Measurements from ENCODE around the gene TNFSF13.
"Not testable (repeated sequence)": the region's sequence is repeated elsewhere in the genome, so short reads cannot be mapped to it uniquely, and the experiment has no call there.

Gene TNFSF13

DNA sequence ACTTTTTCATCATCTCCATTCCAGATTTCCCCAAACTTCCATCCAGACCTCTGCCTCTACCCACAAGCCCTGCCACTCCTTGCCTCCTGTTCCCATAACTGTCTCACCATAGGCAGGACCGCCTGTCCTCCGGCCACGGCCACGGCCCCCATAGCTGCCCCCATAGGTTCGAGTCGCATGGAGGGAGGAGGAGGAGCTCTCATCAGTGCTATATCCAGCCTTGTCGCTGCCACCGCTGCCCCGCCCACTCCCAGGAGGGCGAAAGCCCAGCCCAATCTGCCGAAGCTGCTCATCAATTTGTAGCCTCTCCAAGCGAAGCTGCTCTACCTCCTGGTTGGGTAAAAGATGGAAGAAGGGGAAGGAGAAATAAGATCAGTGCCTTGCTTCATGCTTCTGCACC, 34.7 kb downstream of the TNFSF13 start:
- TF ChIP-seq, protein P1, sequence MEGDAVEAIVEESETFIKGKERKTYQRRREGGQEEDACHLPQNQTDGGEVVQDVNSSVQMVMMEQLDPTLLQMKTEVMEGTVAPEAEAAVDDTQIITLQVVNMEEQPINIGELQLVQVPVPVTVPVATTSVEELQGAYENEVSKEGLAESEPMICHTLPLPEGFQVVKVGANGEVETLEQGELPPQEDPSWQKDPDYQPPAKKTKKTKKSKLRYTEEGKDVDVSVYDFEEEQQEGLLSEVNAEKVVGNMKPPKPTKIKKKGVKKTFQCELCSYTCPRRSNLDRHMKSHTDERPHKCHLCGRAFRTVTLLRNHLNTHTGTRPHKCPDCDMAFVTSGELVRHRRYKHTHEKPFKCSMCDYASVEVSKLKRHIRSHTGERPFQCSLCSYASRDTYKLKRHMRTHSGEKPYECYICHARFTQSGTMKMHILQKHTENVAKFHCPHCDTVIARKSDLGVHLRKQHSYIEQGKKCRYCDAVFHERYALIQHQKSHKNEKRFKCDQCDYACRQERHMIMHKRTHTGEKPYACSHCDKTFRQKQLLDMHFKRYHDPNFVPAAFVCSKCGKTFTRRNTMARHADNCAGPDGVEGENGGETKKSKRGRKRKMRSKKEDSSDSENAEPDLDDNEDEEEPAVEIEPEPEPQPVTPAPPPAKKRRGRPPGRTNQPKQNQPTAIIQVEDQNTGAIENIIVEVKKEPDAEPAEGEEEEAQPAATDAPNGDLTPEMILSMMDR (IDR thresholded peaks at IDR 0.05; ENCODE audit: poor library complexity, severe bottlenecking), result no peak
- H3K4me3 ChIP-seq (ENCODE audit: severe bottlenecking), result no peak overlapping the region
- no peaks in the 10 kb centered on the region for H3K27me3 ChIP-seq (ENCODE audit: insufficient read depth, poor library complexity, severe bottlenecking)
- no peaks in the 10 kb centered on the region for H3K9me3 ChIP-seq (ENCODE audit: severe bottlenecking)
- no peak overlapping the region for H3K27ac ChIP-seq (ENCODE audit: poor library complexity, severe bottlenecking)
- peaks cover 12% of the 10 kb centered on the region for H3K4me1 ChIP-seq (ENCODE audit: insufficient read depth, poor library complexity, severe bottlenecking)
- DNase-seq (ENCODE audit: low spot score) (no peak), ATAC-seq (ENCODE audit: low read depth) (no peak)
- peaks cover 73% of the 10 kb centered on the region for H3K36me3 ChIP-seq (ENCODE audit: low read depth)

DNA sequence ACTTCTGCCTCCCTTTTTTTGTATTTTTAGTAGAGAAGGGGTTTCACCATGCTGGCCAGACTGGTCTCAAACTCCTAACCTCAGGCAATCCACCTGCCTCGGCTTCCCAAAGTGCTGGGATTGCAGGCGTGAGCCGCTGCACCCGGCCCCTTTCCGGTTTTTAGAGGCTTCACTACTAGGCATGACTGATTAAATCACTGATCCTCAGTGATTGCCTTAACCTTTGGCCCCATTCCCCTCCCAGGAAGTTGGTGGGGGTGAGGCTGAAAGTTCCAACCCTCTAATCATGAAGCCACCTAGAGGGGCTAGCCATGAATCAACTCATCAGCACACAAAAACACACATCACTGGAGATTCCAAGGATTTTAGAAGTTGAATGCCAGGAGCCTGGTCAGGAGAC, 39.0 kb downstream of the TNFSF13 start:
- DNase-seq (ENCODE audit: low spot score); H3K4me1 ChIP-seq (ENCODE audit: insufficient read depth, poor library complexity, severe bottlenecking); H3K9me3 ChIP-seq (ENCODE audit: severe bottlenecking); H3K27ac ChIP-seq (ENCODE audit: poor library complexity, severe bottlenecking); ATAC-seq (ENCODE audit: low read depth); H3K4me3 ChIP-seq (ENCODE audit: severe bottlenecking); H3K27me3 ChIP-seq (ENCODE audit: insufficient read depth, poor library complexity, severe bottlenecking): not testable (repeated sequence)
- H3K36me3 ChIP-seq (ENCODE audit: low read depth), result peaks cover 98% of the 10 kb centered on the region

DNA sequence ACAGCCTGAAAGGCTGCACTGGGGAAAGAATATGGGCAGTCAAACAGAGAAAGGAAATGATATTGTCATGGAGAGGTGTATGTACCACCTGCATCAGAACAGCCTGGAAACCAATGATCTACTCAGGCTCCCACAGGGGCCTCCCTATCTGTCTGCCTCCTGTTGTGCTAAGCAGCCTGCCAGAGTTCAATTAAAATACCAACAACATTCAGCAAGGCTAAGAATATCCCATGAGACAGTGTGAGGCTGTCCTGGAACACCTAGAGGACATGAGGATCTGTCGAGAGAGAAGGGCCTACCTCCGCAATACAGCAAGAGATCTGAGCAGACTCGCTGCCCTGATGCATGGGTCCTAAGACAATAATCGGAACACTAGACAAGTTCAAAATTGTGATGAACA, 47.7 kb downstream of the TNFSF13 start:
- no peak overlapping the region for H3K27ac ChIP-seq (ENCODE audit: poor library complexity, severe bottlenecking)

DNA sequence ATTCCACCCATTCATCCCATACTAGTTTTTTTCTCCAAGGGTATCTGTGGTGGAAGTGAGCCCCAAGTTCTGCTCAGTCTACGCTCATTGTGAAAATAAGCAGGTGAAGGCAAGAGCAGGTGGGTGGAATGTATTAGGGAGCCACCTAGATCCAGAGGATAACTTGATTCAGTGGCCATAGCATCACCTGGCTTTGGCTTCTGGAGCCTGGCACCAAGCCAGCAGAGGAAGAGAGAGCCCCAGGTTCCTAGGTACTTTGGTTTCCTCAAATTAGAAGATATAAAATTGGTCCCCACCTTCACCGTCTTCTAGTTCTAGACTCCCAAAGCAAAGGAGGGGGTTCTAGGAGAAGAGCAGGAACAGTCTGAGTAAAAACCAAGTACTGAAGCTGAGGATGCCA, 52.1 kb downstream of the TNFSF13 start:
- H3K4me1 ChIP-seq (ENCODE audit: insufficient read depth, poor library complexity, severe bottlenecking), result peaks cover 16% of the 10 kb centered on the region
- H3K4me3 ChIP-seq (ENCODE audit: severe bottlenecking), result no peak overlapping the region
- H3K27me3 ChIP-seq (ENCODE audit: insufficient read depth, poor library complexity, severe bottlenecking), result no peaks in the 10 kb centered on the region
- no peaks in the 10 kb centered on the region for H3K9me3 ChIP-seq (ENCODE audit: severe bottlenecking)
- peaks cover 60% of the 10 kb centered on the region for H3K36me3 ChIP-seq (ENCODE audit: low read depth)
- no peak for ATAC-seq (ENCODE audit: low read depth)
- DNase-seq (ENCODE audit: low spot score), result no peak
- TF ChIP-seq, protein P1 (IDR thresholded peaks at IDR 0.05; ENCODE audit: poor library complexity, severe bottlenecking), result no peak
- no peak overlapping the region for H3K27ac ChIP-seq (ENCODE audit: poor library complexity, severe bottlenecking)

More for the DNA sequence above, 47.7 kb downstream of the TNFSF13 start:
- TF ChIP-seq, protein P1 (IDR thresholded peaks at IDR 0.05; ENCODE audit: poor library complexity, severe bottlenecking), result no peak
- Histone ChIP-seq H3K27me3 (ENCODE audit: insufficient read depth, poor library complexity, severe bottlenecking) (no peaks in the 10 kb centered on the region), H3K36me3 (ENCODE audit: low read depth) (peaks cover 81% of the 10 kb centered on the region), H3K4me1 (ENCODE audit: insufficient read depth, poor library complexity, severe bottlenecking) (no peaks in the 10 kb centered on the region), H3K9me3 (ENCODE audit: severe bottlenecking) (no peaks in the 10 kb centered on the region), H3K4me3 (ENCODE audit: severe bottlenecking) (no peak overlapping the region)
- DNase-seq (ENCODE audit: low spot score) (no peak), ATAC-seq (ENCODE audit: low read depth) (no peak)
